ENCODE results near the gene SPPL2B.
A peak's percentile ranks its signal among the peaks of the same experiment; 100 is the strongest.
"Not testable (repeated sequence)": the region's sequence is repeated elsewhere in the genome, so short reads cannot be mapped to it uniquely, and the experiment has no call there.

Gene SPPL2B

GRCh38 chr19:2328401-2329148 is at the start of gene SPPL2B, which contains the start of gene LSM7:
Gene SPPL2B (plus strand): TSS chr19:2328684. CDS start chr19:2328710, 26 bp downstream.
Gene LSM7 (minus strand): TSS chr19:2328586. CDS start chr19:2328566, 20 bp downstream.
- DNase-seq (ENCODE audit: low spot score): peak; percentile 84

GRCh38 chr19:2280633-2281264 is 47.7 kb upstream of the SPPL2B start:
- DNase-seq (ENCODE audit: low spot score): no peak

GRCh38 chr19:2281265-2282061 is 47.0 kb upstream of the SPPL2B start:
- not testable (repeated sequence) for DNase-seq (ENCODE audit: low spot score)

- no peak for DNase-seq (ENCODE audit: low spot score)
Observed at GRCh38 chr19:2282062-2282861, 46.2 kb upstream of the SPPL2B start, which contains the start of gene PEAK3. Gene PEAK3 (minus strand): TSS chr19:2282175. CDS start chr19:2280931, 1,244 bp downstream.

- no peak for DNase-seq (ENCODE audit: low spot score)
Observed at GRCh38 chr19:2282862-2283237, 45.6 kb upstream of the SPPL2B start.

- DNase-seq (ENCODE audit: low spot score): no peak
Observed at GRCh38 chr19:2283835-2284507, 44.5 kb upstream of the SPPL2B start.

GRCh38 chr19:2286402-2287140 is 41.9 kb upstream of the SPPL2B start:
- no peak for DNase-seq (ENCODE audit: low spot score)

GRCh38 chr19:2287585-2288337 is 40.7 kb upstream of the SPPL2B start:
- no peak for DNase-seq (ENCODE audit: low spot score)

- DNase-seq (ENCODE audit: low spot score): no peak
Observed at GRCh38 chr19:2288338-2288817, 40.1 kb upstream of the SPPL2B start.

- no peak for DNase-seq (ENCODE audit: low spot score)
Observed at GRCh38 chr19:2288818-2289713, 39.4 kb upstream of the SPPL2B start.

- DNase-seq (ENCODE audit: low spot score): no peak
Observed at GRCh38 chr19:2289714-2290435, 38.6 kb upstream of the SPPL2B start.

GRCh38 chr19:2290441-2291184 is 37.9 kb upstream of the SPPL2B start:
- DNase-seq (ENCODE audit: low spot score): no peak

GRCh38 chr19:2291185-2291751 is 37.2 kb upstream of the SPPL2B start:
- no peak for DNase-seq (ENCODE audit: low spot score)

- DNase-seq (ENCODE audit: low spot score): peak; percentile 43
Observed at GRCh38 chr19:2294687-2295335, 33.7 kb upstream of the SPPL2B start.

- DNase-seq (ENCODE audit: low spot score): no peak
Observed at GRCh38 chr19:2296141-2296540, 32.3 kb upstream of the SPPL2B start.

- DNase-seq (ENCODE audit: low spot score): no peak
Observed at GRCh38 chr19:2300533-2300932, 28.0 kb upstream of the SPPL2B start.

All from kidney capillary endothelial cell (primary cell).